SK-N-SH (cell line): Measurements from ENCODE around the gene STIM2. TPM values are rescaled to one million over a fixed set of nuclear protein-coding genes. Genes with fewer than 3 reads are reported as not detected.

Experiments
- CTCF ChIA-PET: fragments of 300-600, 350-600 bp; formaldehyde crosslinking; extraction: SDS; loops from one replicate; lab custom pipeline; 2021; lab: Yijun Ruan, JAX
- POLR2A ChIA-PET: fragments of 350-600 bp; sonication (Branson Sonifier 250); formaldehyde crosslinking; extraction: SDS; loops from one replicate; lab custom pipeline; 2020; ENCODE audit warnings: antibody characterized with exemption, inconsistent platforms; lab: Yijun Ruan, JAX
- DNase-seq: peaks from one replicate; pipeline ENCODE4 v3.0.0; 2012
- H2AFZ ChIP-seq: fragments of 200-600 bp; sonication (generic); 2 replicates; pipeline ENCODE4 v1.8.1; 2016; ENCODE audit warnings: antibody characterized with exemption, mild to moderate bottlenecking, low read depth
- H3F3A ChIP-seq: fragments of 200-600 bp; sonication (generic); replicated peaks from 2 replicates; pipeline ENCODE3; 2016; ENCODE audit warnings: antibody characterized with exemption, mild to moderate bottlenecking; ENCODE audit not compliant: insufficient read depth
- H3K27ac ChIP-seq, 2 experiments: fragments of 200-500 bp in 1 of 2; fragments of 200-600 bp in 1 of 2; sonication (Bioruptor generic) in 1 of 2; sonication (generic), shearing (Covaris generic) in 1 of 2; 2 replicates each; pipeline versions ENCODE4 v1.5.1 to v1.6.1; 2014 to 2016; ENCODE audit warnings: low read depth in 2 of 2, inconsistent platforms in 1 of 2, low read length in 1 of 2, mild to moderate bottlenecking in 1 of 2, mixed read lengths in 1 of 2
- H3K27me3 ChIP-seq: fragments of 200-600 bp; sonication (generic), shearing (Covaris generic); 2 replicates; pipeline ENCODE4 v1.6.1; 2016; ENCODE audit warnings: mixed run types; ENCODE audit not compliant: insufficient read depth
- H3K36me3 ChIP-seq, 2 experiments: fragments of 200-500 bp in 1 of 2; fragments of 200-600 bp in 1 of 2; sonication (Bioruptor generic) in 1 of 2; sonication (generic) in 1 of 2; replicated peaks in 1 of 2; 2 replicates each; pipeline versions ENCODE3 to v1.5.1; 2014 to 2016; ENCODE audit warnings: low read length in 1 of 2, mild to moderate bottlenecking in 1 of 2; ENCODE audit not compliant: insufficient read depth in 2 of 2, control insufficient read depth in 1 of 2
- H3K4me1 ChIP-seq, 2 experiments: fragments of 200-500 bp in 1 of 2; fragments of 200-600 bp in 1 of 2; sonication (Bioruptor generic) in 1 of 2; sonication (generic), shearing (Covaris generic) in 1 of 2; 2 replicates each; pipeline versions ENCODE4 v1.5.1 to v1.6.1; 2014 to 2016; ENCODE audit warnings: low read depth in 1 of 2, low read length in 1 of 2, mixed run types in 1 of 2; ENCODE audit not compliant: insufficient read depth in 2 of 2, control insufficient read depth in 1 of 2
- H3K4me2 ChIP-seq: fragments of 200-600 bp; sonication (generic), shearing (Covaris generic); 2 replicates; pipeline ENCODE4 v1.6.1; 2017; ENCODE audit warnings: mixed run types
- H3K4me3 ChIP-seq, 2 experiments: fragments of 200-500 bp in 1 of 2; fragments of 200-600 bp in 1 of 2; sonication (Bioruptor generic) in 1 of 2; sonication (generic), shearing (Covaris generic) in 1 of 2; 2 replicates each; pipeline versions ENCODE4 v1.5.1 to v1.8.1; 2014 to 2016; ENCODE audit warnings: low read depth in 2 of 2, inconsistent platforms in 1 of 2, low read length in 1 of 2, mild to moderate bottlenecking in 1 of 2, mixed read lengths in 1 of 2, moderate library complexity in 1 of 2
- H3K79me2 ChIP-seq: fragments of 200-600 bp; sonication (generic); 2 replicates; pipeline ENCODE4 v1.8.1; 2017; ENCODE audit warnings: mild to moderate bottlenecking; ENCODE audit not compliant: insufficient read depth
- H3K9ac ChIP-seq: fragments of 200-600 bp; sonication (generic); 2 replicates; pipeline ENCODE4 v1.6.1; 2017; ENCODE audit warnings: mixed run types
- H3K9me2 ChIP-seq: fragments of 200-600 bp; sonication (generic); 2 replicates; pipeline ENCODE4 v1.6.1; 2017; ENCODE audit warnings: mixed run types
- H3K9me3 ChIP-seq: fragments of 200-600 bp; sonication (generic); 2 replicates; pipeline ENCODE4 v1.6.1; 2017; ENCODE audit warnings: mixed run types, mild to moderate bottlenecking, moderate library complexity
- H4K20me1 ChIP-seq: fragments of 200-600 bp; sonication (generic); 2 replicates; pipeline ENCODE4 v1.6.1; 2017; ENCODE audit warnings: mild to moderate bottlenecking, mixed run types; ENCODE audit not compliant: insufficient read depth
- CTCF ChIP-seq: fragments of 200-600 bp; sonication (generic); IDR thresholded peaks from 2 replicates; pipeline ENCODE4 v1.6.1; 2017; ENCODE audit warnings: antibody characterized with exemption, mild to moderate bottlenecking, moderate library complexity
- EP300 ChIP-seq, 2 experiments: IDR thresholded peaks; 2 replicates each; pipeline versions ENCODE4 v1.4.0 to v1.6.1; 2012; ENCODE audit warnings: borderline replicate concordance in 1 of 2, low read depth in 1 of 2, low read length in 1 of 2
- EZH2phosphoT487 ChIP-seq: fragments of 200-600 bp; sonication (generic); IDR thresholded peaks from 2 replicates; pipeline ENCODE4 v1.6.1; 2017; ENCODE audit warnings: low read depth, mixed run types, mild to moderate bottlenecking, antibody characterized with exemption, moderate library complexity, borderline replicate concordance
- FOSL2 ChIP-seq: IDR thresholded peaks from 2 replicates; pipeline ENCODE4 v1.4.0; 2012; ENCODE audit warnings: low read depth, mild to moderate bottlenecking, moderate library complexity, borderline replicate concordance
- FOXJ3 ChIP-seq: sonication (generic); formaldehyde crosslinking; IDR thresholded peaks from 2 replicates; pipeline ENCODE4 v1.5.1; 2020; ENCODE audit warnings: mild to moderate bottlenecking, missing genetic modification reagents
- FOXM1 ChIP-seq: IDR thresholded peaks from 2 replicates; pipeline ENCODE4 v1.4.0; 2012; ENCODE audit warnings: low read depth, mild to moderate bottlenecking
- GABPA ChIP-seq: IDR thresholded peaks from 2 replicates; pipeline ENCODE4 v1.4.0; 2012; ENCODE audit warnings: low read depth, mild to moderate bottlenecking
- GATA2 ChIP-seq: sonication (generic); formaldehyde crosslinking; IDR thresholded peaks from 2 replicates; pipeline ENCODE4 v1.5.0; 2020; ENCODE audit warnings: mild to moderate bottlenecking, missing genetic modification reagents
- MXI1 ChIP-seq: IDR thresholded peaks from 2 replicates; pipeline ENCODE4 v1.6.1; 2012; ENCODE audit warnings: mild to moderate bottlenecking, low read depth, low read length, improper control_type of control experiment
- NFIC ChIP-seq: IDR thresholded peaks from 2 replicates; pipeline ENCODE4 v1.4.0; 2012; ENCODE audit warnings: borderline replicate concordance
- RAD21 ChIP-seq: IDR thresholded peaks from 2 replicates; pipeline ENCODE4 v1.6.1; 2012; ENCODE audit warnings: mild to moderate bottlenecking, low read length
- RCOR1 ChIP-seq: fragments of 150-350 bp; IDR thresholded peaks from 2 replicates; pipeline ENCODE4 v1.6.1; 2017; ENCODE audit warnings: antibody characterized with exemption, low read length
- RXRA ChIP-seq: IDR thresholded peaks from 2 replicates; pipeline ENCODE4 v1.4.0; 2012; ENCODE audit warnings: low read depth, mild to moderate bottlenecking, borderline replicate concordance
- SMC3 ChIP-seq: IDR thresholded peaks from 2 replicates; pipeline ENCODE4 v1.6.1; 2012; ENCODE audit warnings: low read depth, low read length, improper control_type of control experiment
- TCF12 ChIP-seq: IDR thresholded peaks from 2 replicates; pipeline ENCODE4 v1.4.0; 2012
- TEAD4 ChIP-seq: IDR thresholded peaks from 2 replicates; pipeline ENCODE4 v1.4.0; 2012; ENCODE audit warnings: mild to moderate bottlenecking, borderline replicate concordance; ENCODE audit not compliant: insufficient read depth
- WGBS: methylation state at CpG from one replicate; pipeline ENCODE4 v1.1.6; 2017; ENCODE audit warnings: low lambda C conversion rate; 5-methylcytosine and 5-hydroxymethylcytosine counted together
- polyA plus RNA-seq, 3 experiments: library from polyadenylated mRNA; depleted of rRNA; stranded (reverse); fragments of >200 nt; gene quantifications; 2 replicates each; pipeline ENCODE4 v1.2.3, GENCODE V29; 2012
- TF ChIP-seq, protein P1 (sequence below): fragments of 150-350 bp; IDR thresholded peaks from 2 replicates; pipeline ENCODE4 v1.6.1; 2016; ENCODE audit warnings: mild to moderate bottlenecking, low read depth, low read length
- TF ChIP-seq, protein P2 (sequence below): fragments of 150-350 bp; IDR thresholded peaks from 2 replicates; pipeline ENCODE4 v1.6.1; 2017; ENCODE audit warnings: antibody characterized with exemption, low read length, low read depth, borderline replicate concordance
- TF ChIP-seq, protein P3 (sequence below): IDR thresholded peaks from 2 replicates; pipeline ENCODE4 v1.4.0; 2012; ENCODE audit warnings: low read depth, borderline replicate concordance
- TF ChIP-seq, protein P4 (sequence below): IDR thresholded peaks from 2 replicates; pipeline ENCODE4 v1.6.1; 2012; ENCODE audit warnings: mild to moderate bottlenecking, low read depth, low read length, moderate library complexity

STIM2 gene
- polyA plus RNA-seq, 1 of the 3 experiments (the other 2 are of a cell fraction): 14.7 TPM

DNA sequence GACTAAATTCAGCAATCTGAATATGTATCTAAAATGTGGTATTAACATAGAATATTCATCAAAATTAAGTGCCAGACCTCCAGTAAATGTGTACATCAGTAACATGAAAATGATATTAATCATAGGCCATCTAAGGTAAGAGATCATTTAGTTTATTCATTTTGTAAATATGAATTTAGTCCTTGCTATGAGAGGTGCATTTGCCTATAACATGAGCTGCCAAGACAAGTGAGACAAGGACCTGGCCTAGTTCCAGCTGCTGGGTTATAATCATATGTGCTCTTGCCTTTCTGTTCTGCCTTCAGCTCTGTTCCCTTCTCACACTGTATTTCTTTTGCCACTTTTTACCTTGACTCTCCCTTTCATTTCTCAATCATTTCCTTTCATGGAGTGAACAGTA lies 160.0 kb downstream of the STIM2 start:
- no peak for TF ChIP-seq TCF12
- TF ChIP-seq RAD21: no peak
- TF ChIP-seq TEAD4: no peak
- TF ChIP-seq RXRA: no peak
- TF ChIP-seq, protein P1, sequence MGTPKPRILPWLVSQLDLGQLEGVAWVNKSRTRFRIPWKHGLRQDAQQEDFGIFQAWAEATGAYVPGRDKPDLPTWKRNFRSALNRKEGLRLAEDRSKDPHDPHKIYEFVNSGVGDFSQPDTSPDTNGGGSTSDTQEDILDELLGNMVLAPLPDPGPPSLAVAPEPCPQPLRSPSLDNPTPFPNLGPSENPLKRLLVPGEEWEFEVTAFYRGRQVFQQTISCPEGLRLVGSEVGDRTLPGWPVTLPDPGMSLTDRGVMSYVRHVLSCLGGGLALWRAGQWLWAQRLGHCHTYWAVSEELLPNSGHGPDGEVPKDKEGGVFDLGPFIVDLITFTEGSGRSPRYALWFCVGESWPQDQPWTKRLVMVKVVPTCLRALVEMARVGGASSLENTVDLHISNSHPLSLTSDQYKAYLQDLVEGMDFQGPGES: no peak
- TF ChIP-seq, all 33 proteins: peak for 0
- no peaks in the 10 kb centered on the region for H3F3A ChIP-seq
- H4K20me1 ChIP-seq: no peaks in the 10 kb centered on the region
- no peaks in the 10 kb centered on the region for H3K79me2 ChIP-seq
- H3K9me2 ChIP-seq: no peaks in the 10 kb centered on the region
- POLR2A ChIA-PET: no interaction called here
- H3K4me3 ChIP-seq: no peak overlapping the region
- no peak overlapping the region for H3K4me2 ChIP-seq
- H3K36me3 ChIP-seq: peaks cover 13 to 19% of the 10 kb centered on the region in 2 experiments
- H3K27me3 ChIP-seq: no peaks in the 10 kb centered on the region
- no peak overlapping the region for H2AFZ ChIP-seq
- H3K27ac ChIP-seq: no peak overlapping the region
- DNase-seq: no peak
- no peaks in the 10 kb centered on the region for H3K9me3 ChIP-seq
- CTCF ChIA-PET: interaction anchor here (1.0 kb wide), 1 partner anchor 10 kb away, joined by 4 read pairs; no protein-coding TSS in a partner anchor
- H3K9ac ChIP-seq: no peak overlapping the region
- peaks cover 0 to 2% of the 10 kb centered on the region in 2 experiments; a peak in 1 of 4 replicates for H3K4me1 ChIP-seq

GRCh38 chr4:27022963-27023362 lies 162.3 kb downstream of the STIM2 start:
- no peak overlapping the region for H3K9ac ChIP-seq
- H3K9me3 ChIP-seq: no peaks in the 10 kb centered on the region
- peaks cover 8 to 19% of the 10 kb centered on the region in 2 experiments for H3K36me3 ChIP-seq
- TF ChIP-seq GABPA (no peak), RXRA (no peak), MXI1 (no peak), TCF12 (no peak), RAD21 (no peak), FOXM1 (no peak), SMC3 (no peak), EZH2phosphoT487 (no peak), NFIC (no peak), EP300 (IDR thresholded peaks at IDR 0.05; ENCODE audit: borderline replicate concordance in 1 of 2, low read depth in 1 of 2, low read length in 1 of 2) (no peak), FOXJ3 (no peak), GATA2 (no peak), FOSL2 (no peak), CTCF (no peak), RCOR1 (no peak)
- TF ChIP-seq, protein P2, sequence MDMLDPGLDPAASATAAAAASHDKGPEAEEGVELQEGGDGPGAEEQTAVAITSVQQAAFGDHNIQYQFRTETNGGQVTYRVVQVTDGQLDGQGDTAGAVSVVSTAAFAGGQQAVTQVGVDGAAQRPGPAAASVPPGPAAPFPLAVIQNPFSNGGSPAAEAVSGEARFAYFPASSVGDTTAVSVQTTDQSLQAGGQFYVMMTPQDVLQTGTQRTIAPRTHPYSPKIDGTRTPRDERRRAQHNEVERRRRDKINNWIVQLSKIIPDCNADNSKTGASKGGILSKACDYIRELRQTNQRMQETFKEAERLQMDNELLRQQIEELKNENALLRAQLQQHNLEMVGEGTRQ: no peak
- TF ChIP-seq, protein P3, sequence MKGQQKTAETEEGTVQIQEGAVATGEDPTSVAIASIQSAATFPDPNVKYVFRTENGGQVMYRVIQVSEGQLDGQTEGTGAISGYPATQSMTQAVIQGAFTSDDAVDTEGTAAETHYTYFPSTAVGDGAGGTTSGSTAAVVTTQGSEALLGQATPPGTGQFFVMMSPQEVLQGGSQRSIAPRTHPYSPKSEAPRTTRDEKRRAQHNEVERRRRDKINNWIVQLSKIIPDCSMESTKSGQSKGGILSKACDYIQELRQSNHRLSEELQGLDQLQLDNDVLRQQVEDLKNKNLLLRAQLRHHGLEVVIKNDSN: no peak
- TF ChIP-seq, protein P4, sequence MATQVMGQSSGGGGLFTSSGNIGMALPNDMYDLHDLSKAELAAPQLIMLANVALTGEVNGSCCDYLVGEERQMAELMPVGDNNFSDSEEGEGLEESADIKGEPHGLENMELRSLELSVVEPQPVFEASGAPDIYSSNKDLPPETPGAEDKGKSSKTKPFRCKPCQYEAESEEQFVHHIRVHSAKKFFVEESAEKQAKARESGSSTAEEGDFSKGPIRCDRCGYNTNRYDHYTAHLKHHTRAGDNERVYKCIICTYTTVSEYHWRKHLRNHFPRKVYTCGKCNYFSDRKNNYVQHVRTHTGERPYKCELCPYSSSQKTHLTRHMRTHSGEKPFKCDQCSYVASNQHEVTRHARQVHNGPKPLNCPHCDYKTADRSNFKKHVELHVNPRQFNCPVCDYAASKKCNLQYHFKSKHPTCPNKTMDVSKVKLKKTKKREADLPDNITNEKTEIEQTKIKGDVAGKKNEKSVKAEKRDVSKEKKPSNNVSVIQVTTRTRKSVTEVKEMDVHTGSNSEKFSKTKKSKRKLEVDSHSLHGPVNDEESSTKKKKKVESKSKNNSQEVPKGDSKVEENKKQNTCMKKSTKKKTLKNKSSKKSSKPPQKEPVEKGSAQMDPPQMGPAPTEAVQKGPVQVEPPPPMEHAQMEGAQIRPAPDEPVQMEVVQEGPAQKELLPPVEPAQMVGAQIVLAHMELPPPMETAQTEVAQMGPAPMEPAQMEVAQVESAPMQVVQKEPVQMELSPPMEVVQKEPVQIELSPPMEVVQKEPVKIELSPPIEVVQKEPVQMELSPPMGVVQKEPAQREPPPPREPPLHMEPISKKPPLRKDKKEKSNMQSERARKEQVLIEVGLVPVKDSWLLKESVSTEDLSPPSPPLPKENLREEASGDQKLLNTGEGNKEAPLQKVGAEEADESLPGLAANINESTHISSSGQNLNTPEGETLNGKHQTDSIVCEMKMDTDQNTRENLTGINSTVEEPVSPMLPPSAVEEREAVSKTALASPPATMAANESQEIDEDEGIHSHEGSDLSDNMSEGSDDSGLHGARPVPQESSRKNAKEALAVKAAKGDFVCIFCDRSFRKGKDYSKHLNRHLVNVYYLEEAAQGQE: no peak
- H3K27me3 ChIP-seq: no peaks in the 10 kb centered on the region
- H3K79me2 ChIP-seq: no peaks in the 10 kb centered on the region
- H3K4me1 ChIP-seq: peaks cover 0 to 2% of the 10 kb centered on the region in 2 experiments; a peak in 1 of 4 replicates
- CTCF ChIA-PET: interaction anchor here (1.0 to 3.0 kb wide), 2 partner anchors 13 to 26 kb away, joined by 3 to 11 read pairs; no protein-coding TSS in a partner anchor
- H3F3A ChIP-seq: no peaks in the 10 kb centered on the region
- no peak overlapping the region for H2AFZ ChIP-seq
- H3K27ac ChIP-seq: no peak overlapping the region
- POLR2A ChIA-PET: no interaction called here
- WGBS: 91% methylated on average over 3 of the region's 3 CpGs
- H3K9me2 ChIP-seq: no peaks in the 10 kb centered on the region
- no peak overlapping the region for H3K4me3 ChIP-seq
- no peak for DNase-seq
- H3K4me2 ChIP-seq: no peak overlapping the region
- H4K20me1 ChIP-seq: no peaks in the 10 kb centered on the region
